PC-3 (cell line): Measurements from ENCODE around the gene SYNGR4. TPM values are rescaled to one million over a fixed set of nuclear protein-coding genes. Genes with fewer than 3 reads are reported as not detected.

ENCODE experiments used
- ATAC-seq: fragments of 200-7000 bp; cut with Tn5 transposase; 2 replicates; pipeline ENCODE4 v1.9.1; 2020; ENCODE audit warnings: mild to moderate bottlenecking, moderate library complexity
- BruUV-seq: library from RNA; stranded (reverse); fragments of 400-500 nt; replicated peaks from 2 replicates; lab custom pipeline; 2021; lab: Mats Ljungman, UMichigan
- CTCF ChIA-PET: fragments of 300-600 bp; sonication (Branson Sonifier 250); formaldehyde crosslinking; loops from one replicate; lab custom pipeline; 2022; ENCODE audit warnings: antibody characterized with exemption; lab: Charles Lee
- POLR2A ChIA-PET: fragments of 300-600 bp; sonication (Branson Sonifier 250); formaldehyde crosslinking; loops from one replicate; lab custom pipeline; 2022; ENCODE audit warnings: antibody characterized with exemption; ENCODE audit not compliant: unreplicated experiment; lab: Charles Lee
- DNase-seq: peaks from one replicate; pipeline ENCODE4 v3.0.0-alpha.2; 2015
- H2AFZ ChIP-seq: fragments of 300-600 bp; sonication (generic); 2 replicates; pipeline ENCODE4 v1.6.0; 2016; ENCODE audit warnings: antibody characterized with exemption, low read length
- H3F3A ChIP-seq: fragments of 300-600 bp; sonication (generic); one replicate; pipeline ENCODE4 v1.6.0; 2017; ENCODE audit warnings: antibody characterized with exemption, low read length, control low read depth, mild to moderate bottlenecking; ENCODE audit not compliant: unreplicated experiment
- H3K27ac ChIP-seq: fragments of 300-600 bp; sonication (generic); 2 replicates; pipeline ENCODE4 v1.5.1; 2016; ENCODE audit warnings: mild to moderate bottlenecking, low read length
- H3K27me3 ChIP-seq: fragments of 300-600 bp; sonication (generic); 2 replicates; pipeline ENCODE4 v1.6.1; 2016; ENCODE audit warnings: low read length, mixed read lengths
- H3K36me3 ChIP-seq: fragments of 300-600 bp; sonication (generic); 2 replicates; pipeline ENCODE4 v1.6.1; 2016; ENCODE audit warnings: low read depth, mixed run types, low read length, mixed read lengths
- H3K4me1 ChIP-seq: fragments of 300-600 bp; sonication (generic); 2 replicates; pipeline ENCODE4 v1.5.1; 2016; ENCODE audit warnings: low read length; ENCODE audit not compliant: insufficient read depth
- H3K4me2 ChIP-seq: fragments of 300-600 bp; sonication (generic); 2 replicates; pipeline ENCODE4 v1.6.0; 2016; ENCODE audit warnings: low read length
- H3K4me3 ChIP-seq: fragments of 300-600 bp; sonication (generic); 2 replicates; pipeline ENCODE4 v1.5.1; 2016; ENCODE audit warnings: mild to moderate bottlenecking, low read length, mixed read lengths
- H3K79me2 ChIP-seq: fragments of 300-600 bp; sonication (generic); 2 replicates; pipeline ENCODE4 v1.6.1; 2017; ENCODE audit warnings: low read length, mixed read lengths
- H3K9ac ChIP-seq: fragments of 300-600 bp; sonication (generic); 2 replicates; pipeline ENCODE4 v1.6.0; 2016; ENCODE audit warnings: mild to moderate bottlenecking, low read length
- H3K9me2 ChIP-seq: fragments of 300-600 bp; sonication (generic); replicated peaks from 2 replicates; pipeline ENCODE4 v1.6.1; 2016; ENCODE audit warnings: mixed run types, low read length, mixed read lengths
- H3K9me3 ChIP-seq: fragments of 300-600 bp; sonication (generic); 2 replicates; pipeline ENCODE4 v1.6.1; 2016; ENCODE audit warnings: low read length, mixed read lengths
- H4K20me1 ChIP-seq: fragments of 300-600 bp; sonication (generic); 2 replicates; pipeline ENCODE4 v1.6.1; 2016; ENCODE audit warnings: low read length, mixed read lengths
- EZH2 ChIP-seq: fragments of 300-600 bp; sonication (generic); IDR thresholded peaks from one replicate; pipeline ENCODE4 v1.6.1; 2017; ENCODE audit warnings: antibody characterized with exemption, mild to moderate bottlenecking, low read length; ENCODE audit not compliant: unreplicated experiment
- EZH2phosphoT487 ChIP-seq: fragments of 300-600 bp; sonication (generic); IDR thresholded peaks from 2 replicates; pipeline ENCODE4 v1.6.1; 2018; ENCODE audit warnings: mild to moderate bottlenecking, antibody characterized with exemption, low read length, borderline replicate concordance
- intact Hi-C: fragments of 100-400 bp; cut with micrococcal nuclease; formaldehyde crosslinking; loops from 2 replicates; pipeline ENCODE4 v1.9.0; 2023
- total RNA-seq: library from RNA; depleted of rRNA; stranded (reverse); fragments of >200 nt; gene quantifications from 2 replicates; pipeline ENCODE4 v1.2.3, GENCODE V29; 2014
- TF ChIP-seq, protein P1 (sequence below): fragments of 300-600 bp; sonication (generic); conservative IDR thresholded peaks from 2 replicates; pipeline ENCODE4 v1.5.1; 2017; ENCODE audit warnings: antibody characterized with exemption, low read depth, mild to moderate bottlenecking, low read length

The SYNGR4 gene
- total RNA-seq, 1 experiment from 2014 or later: not detected

DNA sequence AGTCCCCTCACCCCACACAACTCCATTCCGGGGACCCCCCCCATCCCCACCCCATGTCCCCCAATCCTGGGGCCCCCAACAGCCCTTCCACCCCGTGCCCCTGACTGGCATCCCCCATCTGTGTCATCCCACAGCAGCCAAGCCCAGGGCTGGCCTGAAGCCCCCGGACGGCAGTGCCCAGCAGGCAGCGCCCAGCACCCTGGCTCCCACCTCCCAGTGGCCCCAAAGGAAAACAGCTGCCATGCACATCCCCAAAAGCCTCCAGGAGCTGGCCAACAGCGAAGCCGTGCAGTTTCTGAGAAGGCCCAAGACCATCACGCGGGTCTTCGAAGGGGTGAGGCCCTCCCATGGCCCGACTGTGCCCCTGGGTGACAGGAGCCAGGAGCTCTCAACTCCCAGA lies 1.4 kb downstream of the SYNGR4 start:
- no peak overlapping the region for H3K4me2 ChIP-seq
- no peak overlapping the region for H3K9ac ChIP-seq
- no peaks in the 10 kb centered on the region for H3K27me3 ChIP-seq
- H3K36me3 ChIP-seq: no peaks in the 10 kb centered on the region
- H3K4me3 ChIP-seq: no peak overlapping the region
- H2AFZ ChIP-seq: no peak overlapping the region
- BruUV-seq: no TSS peak
- H4K20me1 ChIP-seq: no peaks in the 10 kb centered on the region
- H3K27ac ChIP-seq: no peak overlapping the region
- H3K9me3 ChIP-seq: no peaks in the 10 kb centered on the region
- H3K79me2 ChIP-seq: no peaks in the 10 kb centered on the region
- ChIA-PET CTCF (no interaction called here), POLR2A (no interaction called here)
- H3K4me1 ChIP-seq: peaks cover 5% of the 10 kb centered on the region; the same call in 1 of the 2 replicates
- H3K9me2 ChIP-seq: no peaks in the 10 kb centered on the region
- H3F3A ChIP-seq: no peaks in the 10 kb centered on the region
- intact Hi-C loops: no loop called here
- TF ChIP-seq EZH2 (no peak), EZH2phosphoT487 (no peak)
- TF ChIP-seq, protein P1, sequence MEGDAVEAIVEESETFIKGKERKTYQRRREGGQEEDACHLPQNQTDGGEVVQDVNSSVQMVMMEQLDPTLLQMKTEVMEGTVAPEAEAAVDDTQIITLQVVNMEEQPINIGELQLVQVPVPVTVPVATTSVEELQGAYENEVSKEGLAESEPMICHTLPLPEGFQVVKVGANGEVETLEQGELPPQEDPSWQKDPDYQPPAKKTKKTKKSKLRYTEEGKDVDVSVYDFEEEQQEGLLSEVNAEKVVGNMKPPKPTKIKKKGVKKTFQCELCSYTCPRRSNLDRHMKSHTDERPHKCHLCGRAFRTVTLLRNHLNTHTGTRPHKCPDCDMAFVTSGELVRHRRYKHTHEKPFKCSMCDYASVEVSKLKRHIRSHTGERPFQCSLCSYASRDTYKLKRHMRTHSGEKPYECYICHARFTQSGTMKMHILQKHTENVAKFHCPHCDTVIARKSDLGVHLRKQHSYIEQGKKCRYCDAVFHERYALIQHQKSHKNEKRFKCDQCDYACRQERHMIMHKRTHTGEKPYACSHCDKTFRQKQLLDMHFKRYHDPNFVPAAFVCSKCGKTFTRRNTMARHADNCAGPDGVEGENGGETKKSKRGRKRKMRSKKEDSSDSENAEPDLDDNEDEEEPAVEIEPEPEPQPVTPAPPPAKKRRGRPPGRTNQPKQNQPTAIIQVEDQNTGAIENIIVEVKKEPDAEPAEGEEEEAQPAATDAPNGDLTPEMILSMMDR: no peak
- ATAC-seq: no peak
- no peak for DNase-seq

DNA sequence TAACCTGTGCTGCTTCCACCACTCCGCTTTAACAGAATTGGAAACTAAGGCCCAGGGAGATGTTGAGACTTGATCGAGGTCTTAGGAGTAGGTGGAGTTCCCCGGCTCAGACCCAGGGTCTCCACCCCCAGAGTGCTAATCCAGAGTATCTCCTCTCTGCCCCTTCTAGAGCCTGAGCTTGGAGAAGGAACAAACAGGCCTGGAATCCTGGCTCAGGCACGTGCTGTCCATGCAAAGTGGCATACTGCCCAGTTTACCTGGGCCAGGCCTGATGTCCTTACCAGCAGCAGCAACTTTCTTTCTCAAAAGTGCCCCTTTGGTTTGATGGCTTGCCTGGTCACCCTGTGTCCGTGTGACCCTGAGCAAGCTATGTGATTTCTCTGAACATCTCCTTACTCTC lies 3.7 kb downstream of the SYNGR4 start:
- no peaks in the 10 kb centered on the region for H3K36me3 ChIP-seq
- no peaks in the 10 kb centered on the region for H3K9me2 ChIP-seq
- no peak overlapping the region for H3K9ac ChIP-seq
- ATAC-seq (no peak), DNase-seq (no peak)
- CTCF ChIA-PET: no interaction called here
- no peaks in the 10 kb centered on the region for H3K9me3 ChIP-seq
- H4K20me1 ChIP-seq: no peaks in the 10 kb centered on the region
- TF ChIP-seq, protein P1: no peak
- no peak for TF ChIP-seq EZH2
- TF ChIP-seq EZH2phosphoT487: no peak
- H3F3A ChIP-seq: no peaks in the 10 kb centered on the region
- no peaks in the 10 kb centered on the region for H3K27me3 ChIP-seq
- H2AFZ ChIP-seq: no peak overlapping the region
- H3K4me1 ChIP-seq: peaks cover 15% of the 10 kb centered on the region
- H3K4me3 ChIP-seq: no peak overlapping the region
- H3K4me2 ChIP-seq: no peak overlapping the region
- H3K79me2 ChIP-seq: no peaks in the 10 kb centered on the region
- POLR2A ChIA-PET: no interaction called here
- intact Hi-C loops: no loop called here
- no peak overlapping the region for H3K27ac ChIP-seq
- BruUV-seq: no TSS peak

DNA sequence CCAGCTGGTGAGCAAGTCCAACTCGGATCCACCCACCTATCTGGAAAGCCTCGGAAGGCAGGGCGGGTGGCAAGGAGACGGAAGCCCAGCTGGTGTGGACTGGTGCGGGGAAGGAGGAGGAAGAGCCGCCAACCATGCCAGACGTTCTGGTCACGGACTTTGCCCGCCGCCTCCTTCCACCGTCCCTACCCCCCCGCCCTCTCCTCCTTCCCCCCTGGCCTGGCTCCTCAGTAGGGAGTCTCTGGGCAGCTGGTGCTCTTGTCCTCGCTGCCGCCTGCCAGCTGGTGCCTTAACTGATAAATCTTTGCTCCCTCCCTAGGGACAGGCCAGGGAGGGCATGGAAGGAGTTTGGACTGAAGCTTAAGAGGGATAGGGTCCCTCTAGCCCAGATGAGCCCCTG lies 4.8 kb downstream of the SYNGR4 start:
- Histone ChIP-seq H4K20me1 (no peaks in the 10 kb centered on the region), H3K4me3 (no peak overlapping the region), H3K9me2 (no peaks in the 10 kb centered on the region), H3K27ac (no peak overlapping the region), H3K79me2 (no peaks in the 10 kb centered on the region), H3K9me3 (no peaks in the 10 kb centered on the region), H3K4me1 (peaks cover 15% of the 10 kb centered on the region), H3F3A (no peaks in the 10 kb centered on the region), H3K36me3 (no peaks in the 10 kb centered on the region), H2AFZ (no peak overlapping the region), H3K4me2 (no peak overlapping the region), H3K9ac (no peak overlapping the region), H3K27me3 (no peaks in the 10 kb centered on the region)
- ATAC-seq (no peak), DNase-seq (no peak)
- POLR2A ChIA-PET: no interaction called here
- intact Hi-C loops: no loop called here
- TF ChIP-seq, protein P1: no peak
- TF ChIP-seq EZH2phosphoT487: no peak
- no peak for TF ChIP-seq EZH2
- BruUV-seq: no TSS peak
- CTCF ChIA-PET: no interaction called here
